Measurements from ENCODE around the gene NOTCH1. TPM values are rescaled to one million over a fixed set of nuclear protein-coding genes. Genes with fewer than 3 reads are reported as not detected.

The NOTCH1 gene
- total RNA-seq = 10 to 100 TPM; 28.2 to 37.8 TPM
- 10 to 100 TPM; 62.2 to 75.9 TPM for polyA plus RNA-seq (ENCODE audit: insufficient read length in 2 of 2)
- long read RNA-seq, donor 1, full-length matches to known transcripts = 2 of 2 reads
- long read RNA-seq, donor 1, partial matches to known transcripts = 0 of 2 reads
- long read RNA-seq, donor 1, other reads (novel, unspliced or antisense) = 0 of 2 reads
- long read RNA-seq, donor 2, partial matches to known transcripts = 0 of 2 reads
- long read RNA-seq, donor 2, other reads (novel, unspliced or antisense) = 0 of 2 reads
- long read RNA-seq, donor 3 = 0 reads
- long read RNA-seq, donor 4, partial matches to known transcripts = 388 of 569 reads
- long read RNA-seq, donor 4, other reads (novel, unspliced or antisense) = 181 of 569 reads

DNA sequence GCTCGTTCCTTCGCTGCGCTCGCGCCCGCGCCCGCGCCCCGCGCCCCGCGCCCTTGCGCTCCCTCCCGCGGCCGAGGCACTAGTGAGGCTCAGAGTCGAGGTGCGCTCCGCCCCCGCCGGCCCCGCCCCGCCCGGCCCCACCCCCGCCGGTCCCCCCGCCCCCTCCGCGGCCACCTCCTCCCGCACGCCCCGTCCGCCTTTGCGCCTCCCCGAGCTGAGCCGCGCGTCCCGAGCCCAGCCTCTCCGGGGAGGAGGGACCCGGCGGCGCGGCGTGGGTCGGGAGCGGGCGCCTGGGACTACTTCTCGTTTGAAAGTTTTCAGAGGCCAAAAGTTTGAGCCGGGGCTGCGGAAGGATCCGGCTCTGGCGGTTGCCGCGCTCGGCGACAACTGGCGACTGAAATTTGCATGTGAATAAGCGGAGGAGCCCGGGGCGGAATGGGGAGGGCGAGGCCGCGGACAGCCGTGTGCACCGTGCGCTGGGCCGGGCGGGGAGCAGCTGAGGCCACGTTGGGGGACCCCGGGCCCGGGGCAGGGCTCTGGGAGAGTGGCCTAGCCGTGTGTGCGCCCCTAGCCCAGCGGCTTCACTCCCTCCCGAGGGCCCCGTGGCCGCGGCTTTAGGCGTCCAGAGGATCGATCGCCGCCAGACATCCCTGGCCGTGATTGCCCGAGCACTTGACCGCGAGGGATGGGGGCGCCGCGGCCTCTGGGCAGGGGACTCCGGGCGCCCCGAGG is at the start of gene NOTCH1:
Gene NOTCH1, minus strand, starts transcription at position 84 of the 732 bp plus-strand sequence. CDS start 262 bp downstream, outside the sequence.
- Histone ChIP-seq H3K4me3 (ENCODE audit: low read depth, low read length) (peak within 1 kb of the TSS; percentile 74), H3K9me3 (ENCODE audit: control insufficient read depth, insufficient read depth, low read length) (no peaks in the 10 kb centered on the region), H3K27ac (ENCODE audit: low read depth, low read length) (peak within 1 kb of the TSS; percentile 95), H3K4me1 (ENCODE audit: control insufficient read depth, insufficient read depth, low read length) (peaks cover 84% of the 10 kb centered on the region), H3K27me3 (ENCODE audit: control insufficient read depth, insufficient read depth, low read length) (peaks cover 23% of the 10 kb centered on the region), H3K36me3 (ENCODE audit: control insufficient read depth, insufficient read depth, low read length) (peaks cover 29% of the 10 kb centered on the region)
- under 1% methylated on average over 78 of the region's 94 CpGs for WGBS (ENCODE audit: insufficient coverage)
- DNase-seq (ENCODE audit: low read depth in 4 of 6, low spot score in 6 of 6) = peak in 4 of 6 donors; percentile 58 to 95 (median 84)

DNA sequence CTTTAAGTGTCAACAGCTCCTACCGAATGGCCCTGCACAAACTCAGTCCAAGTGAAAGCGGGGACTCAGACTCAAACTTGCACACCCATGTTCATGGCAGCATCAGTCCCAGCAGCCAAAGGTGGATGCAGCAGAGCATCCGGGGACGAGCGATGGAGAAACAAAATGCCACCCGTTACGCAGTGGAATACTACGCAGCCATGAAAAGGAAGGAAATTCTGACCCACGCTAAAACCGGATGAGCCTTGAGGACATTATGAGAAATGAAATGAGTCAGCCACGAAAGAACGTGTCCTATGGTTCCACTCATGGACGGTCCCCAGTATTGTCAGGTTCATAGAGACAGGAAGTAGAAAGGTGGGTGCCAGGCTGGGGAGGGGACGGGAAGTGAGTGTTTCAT is 48.6 kb upstream of the NOTCH1 start:
- DNase-seq (ENCODE audit: low read depth in 4 of 6, low spot score in 6 of 6) = no peak
- Histone ChIP-seq H3K36me3 (ENCODE audit: control insufficient read depth, insufficient read depth, low read length) (peaks cover 3% of the 10 kb centered on the region), H3K27me3 (ENCODE audit: control insufficient read depth, insufficient read depth, low read length) (no peaks in the 10 kb centered on the region), H3K4me1 (ENCODE audit: control insufficient read depth, insufficient read depth, low read length) (peaks cover 80% of the 10 kb centered on the region), H3K27ac (ENCODE audit: low read depth, low read length) (no peak overlapping the region), H3K4me3 (ENCODE audit: low read depth, low read length) (no peak overlapping the region), H3K9me3 (ENCODE audit: control insufficient read depth, insufficient read depth, low read length) (no peaks in the 10 kb centered on the region)
- WGBS (ENCODE audit: insufficient coverage) = 98% methylated on average over 14 of the region's 14 CpGs

- no peaks in the 10 kb centered on the region for H3K9me3 ChIP-seq (ENCODE audit: control insufficient read depth, insufficient read depth, low read length)
- 91% methylated on average over 5 of the region's 8 CpGs for WGBS (ENCODE audit: insufficient coverage)
- peaks cover 3% of the 10 kb centered on the region for H3K36me3 ChIP-seq (ENCODE audit: control insufficient read depth, insufficient read depth, low read length)
- DNase-seq (ENCODE audit: low read depth in 4 of 6, low spot score in 6 of 6) = no peak
- H3K27me3 ChIP-seq (ENCODE audit: control insufficient read depth, insufficient read depth, low read length) = no peaks in the 10 kb centered on the region
- no peak overlapping the region for H3K4me3 ChIP-seq (ENCODE audit: low read depth, low read length)
- H3K4me1 ChIP-seq (ENCODE audit: control insufficient read depth, insufficient read depth, low read length) = peaks cover 80% of the 10 kb centered on the region
- no peak overlapping the region for H3K27ac ChIP-seq (ENCODE audit: low read depth, low read length)
These were observed 47.7 kb upstream of the NOTCH1 start for GRCh38 chr9:136593581-136593980.

DNA sequence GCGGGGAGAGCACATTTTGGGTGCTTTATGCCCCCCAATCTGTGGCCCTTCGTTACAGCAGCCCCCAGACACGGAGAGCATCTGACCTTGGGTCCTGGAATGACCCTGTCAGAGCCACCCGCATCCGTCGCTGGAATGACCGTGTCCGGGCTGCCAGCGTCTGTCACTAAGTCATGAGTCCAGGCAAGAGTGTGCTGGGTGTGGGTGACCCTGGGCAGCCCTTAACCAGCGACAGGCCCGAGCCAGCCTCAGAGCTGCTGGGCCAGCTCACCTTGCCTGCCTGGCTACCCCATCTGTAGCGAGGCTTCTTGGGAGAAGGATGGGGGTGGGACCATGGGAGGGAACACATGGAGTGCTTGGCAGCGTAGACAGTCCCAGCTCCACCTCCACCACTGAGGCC is 46.8 kb upstream of the NOTCH1 start:
- H3K27me3 ChIP-seq (ENCODE audit: control insufficient read depth, insufficient read depth, low read length) = no peaks in the 10 kb centered on the region
- no peak overlapping the region for H3K4me3 ChIP-seq (ENCODE audit: low read depth, low read length)
- no peaks in the 10 kb centered on the region for H3K9me3 ChIP-seq (ENCODE audit: control insufficient read depth, insufficient read depth, low read length)
- H3K27ac ChIP-seq (ENCODE audit: low read depth, low read length) = no peak overlapping the region
- 90% methylated on average over 13 of the region's 13 CpGs for WGBS (ENCODE audit: insufficient coverage)
- peaks cover 3% of the 10 kb centered on the region for H3K36me3 ChIP-seq (ENCODE audit: control insufficient read depth, insufficient read depth, low read length)
- DNase-seq (ENCODE audit: low read depth in 4 of 6, low spot score in 6 of 6) = no peak
- peaks cover 80% of the 10 kb centered on the region for H3K4me1 ChIP-seq (ENCODE audit: control insufficient read depth, insufficient read depth, low read length)

- Histone ChIP-seq H3K27ac (ENCODE audit: low read depth, low read length) (peak overlapping the region; percentile 25), H3K4me3 (ENCODE audit: low read depth, low read length) (no peak overlapping the region), H3K9me3 (ENCODE audit: control insufficient read depth, insufficient read depth, low read length) (no peaks in the 10 kb centered on the region), H3K4me1 (ENCODE audit: control insufficient read depth, insufficient read depth, low read length) (peaks cover 80% of the 10 kb centered on the region), H3K27me3 (ENCODE audit: control insufficient read depth, insufficient read depth, low read length) (no peaks in the 10 kb centered on the region), H3K36me3 (ENCODE audit: control insufficient read depth, insufficient read depth, low read length) (peaks cover 4% of the 10 kb centered on the region)
- 91% methylated on average over 26 of the region's 26 CpGs for WGBS (ENCODE audit: insufficient coverage)
- DNase-seq (ENCODE audit: low read depth in 4 of 6, low spot score in 6 of 6) = no peak
These were observed 45.2 kb upstream of the NOTCH1 start for GRCh38 chr9:136590821-136591752.

- Histone ChIP-seq H3K27me3 (ENCODE audit: control insufficient read depth, insufficient read depth, low read length) (no peaks in the 10 kb centered on the region), H3K27ac (ENCODE audit: low read depth, low read length) (peak overlapping the region; percentile 25), H3K9me3 (ENCODE audit: control insufficient read depth, insufficient read depth, low read length) (no peaks in the 10 kb centered on the region), H3K4me3 (ENCODE audit: low read depth, low read length) (no peak overlapping the region), H3K4me1 (ENCODE audit: control insufficient read depth, insufficient read depth, low read length) (peaks cover 80% of the 10 kb centered on the region), H3K36me3 (ENCODE audit: control insufficient read depth, insufficient read depth, low read length) (peaks cover 8% of the 10 kb centered on the region)
- 68% methylated on average over 21 of the region's 29 CpGs for WGBS (ENCODE audit: insufficient coverage)
- no peak for DNase-seq (ENCODE audit: low read depth in 4 of 6, low spot score in 6 of 6)
These were observed 44.2 kb upstream of the NOTCH1 start for GRCh38 chr9:136589766-136590763.

DNA sequence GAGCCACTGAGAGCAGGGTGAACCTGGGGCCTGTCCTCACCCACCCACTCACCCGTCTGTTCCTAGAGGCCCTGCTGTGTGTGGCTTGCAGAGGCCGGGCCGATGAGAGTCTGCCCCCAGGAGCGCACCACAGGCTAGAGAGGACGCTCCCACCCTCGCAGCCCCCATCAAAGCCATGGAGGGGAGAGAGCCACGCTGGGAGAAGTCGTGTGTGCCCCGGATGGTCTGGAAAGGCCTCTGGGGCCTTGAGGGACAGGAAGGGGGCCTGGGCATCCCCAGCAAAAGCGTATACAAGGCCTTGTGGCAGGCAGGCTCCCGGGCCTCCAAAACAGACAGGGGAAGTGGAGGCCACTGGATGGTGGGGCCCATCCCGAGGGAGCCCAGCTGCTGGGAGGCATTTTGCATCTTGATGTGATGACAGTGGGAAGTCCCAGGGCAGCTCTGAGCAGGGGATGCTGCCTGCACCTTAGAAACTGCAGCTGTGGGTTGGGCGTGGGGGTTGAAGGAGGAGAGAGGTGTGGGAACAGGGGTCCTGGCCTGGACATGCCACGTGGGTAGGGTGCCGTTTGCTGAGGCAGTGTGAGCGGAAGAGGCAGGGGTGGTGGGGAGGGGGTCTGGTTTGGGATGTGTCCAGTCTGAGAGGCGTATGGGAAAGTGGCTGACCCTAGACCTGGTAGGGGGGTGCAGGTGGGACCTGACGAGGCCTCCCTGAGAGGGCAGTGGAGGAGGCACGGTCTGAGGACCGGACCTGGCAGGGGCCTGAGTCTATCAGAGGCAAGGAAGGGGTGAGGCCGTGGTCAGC is 43.0 kb upstream of the NOTCH1 start:
- no peak for DNase-seq (ENCODE audit: low read depth in 4 of 6, low spot score in 6 of 6)
- Histone ChIP-seq H3K27ac (ENCODE audit: low read depth, low read length) (peak overlapping the region; percentile 84), H3K4me1 (ENCODE audit: control insufficient read depth, insufficient read depth, low read length) (peaks cover 91% of the 10 kb centered on the region), H3K27me3 (ENCODE audit: control insufficient read depth, insufficient read depth, low read length) (no peaks in the 10 kb centered on the region), H3K4me3 (ENCODE audit: low read depth, low read length) (no peak overlapping the region), H3K36me3 (ENCODE audit: control insufficient read depth, insufficient read depth, low read length) (peaks cover 8% of the 10 kb centered on the region), H3K9me3 (ENCODE audit: control insufficient read depth, insufficient read depth, low read length) (no peaks in the 10 kb centered on the region)
- WGBS (ENCODE audit: insufficient coverage) = 55% methylated on average over 17 of the region's 21 CpGs

DNA sequence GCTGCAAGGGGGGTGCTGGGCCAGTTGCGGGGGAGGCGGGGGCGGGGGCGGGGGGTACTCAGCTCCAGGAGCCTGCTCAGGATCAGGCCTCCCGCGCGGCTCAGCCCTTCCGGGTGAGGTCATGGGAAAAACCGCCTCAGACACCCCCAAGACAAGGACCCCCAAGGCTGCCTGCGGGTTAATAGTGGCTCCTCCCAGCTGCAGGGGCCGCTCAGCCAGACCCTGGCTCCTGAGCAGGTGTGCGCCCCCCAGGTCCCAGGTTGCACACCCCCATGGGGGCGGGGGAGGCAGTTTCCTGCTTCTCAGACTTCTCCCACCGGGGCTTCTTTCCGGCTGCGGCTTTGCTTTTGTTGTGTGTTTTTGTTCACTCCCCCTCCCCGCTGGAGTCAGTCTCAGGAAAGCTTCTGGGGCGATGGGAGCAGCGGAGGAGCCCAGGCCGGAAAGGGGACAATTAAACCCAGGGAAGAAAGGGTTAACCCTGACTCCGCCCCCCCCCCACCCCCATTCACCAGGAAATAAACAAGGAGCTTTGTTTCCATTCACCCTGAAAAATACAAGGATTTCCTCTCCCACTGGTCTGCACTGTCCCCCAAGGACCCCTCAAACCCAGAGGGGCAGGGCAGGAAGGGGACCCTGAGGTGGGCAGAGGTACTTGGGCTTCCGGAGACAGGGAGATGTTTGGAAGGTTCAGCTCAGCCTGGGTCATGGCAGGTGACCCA is 42.3 kb upstream of the NOTCH1 start:
- Histone ChIP-seq H3K27ac (ENCODE audit: low read depth, low read length) (peak overlapping the region; percentile 84), H3K4me1 (ENCODE audit: control insufficient read depth, insufficient read depth, low read length) (peaks cover 98% of the 10 kb centered on the region), H3K27me3 (ENCODE audit: control insufficient read depth, insufficient read depth, low read length) (no peaks in the 10 kb centered on the region), H3K9me3 (ENCODE audit: control insufficient read depth, insufficient read depth, low read length) (no peaks in the 10 kb centered on the region), H3K4me3 (ENCODE audit: low read depth, low read length) (no peak overlapping the region), H3K36me3 (ENCODE audit: control insufficient read depth, insufficient read depth, low read length) (peaks cover 8% of the 10 kb centered on the region)
- peak in 1 of 6 donors; percentile 67 for DNase-seq (ENCODE audit: low read depth in 4 of 6, low spot score in 6 of 6)
- 16% methylated on average over 14 of the region's 22 CpGs for WGBS (ENCODE audit: insufficient coverage)
